ENCODE measurements around the gene DRAM2.

The DRAM2 gene

DNA sequence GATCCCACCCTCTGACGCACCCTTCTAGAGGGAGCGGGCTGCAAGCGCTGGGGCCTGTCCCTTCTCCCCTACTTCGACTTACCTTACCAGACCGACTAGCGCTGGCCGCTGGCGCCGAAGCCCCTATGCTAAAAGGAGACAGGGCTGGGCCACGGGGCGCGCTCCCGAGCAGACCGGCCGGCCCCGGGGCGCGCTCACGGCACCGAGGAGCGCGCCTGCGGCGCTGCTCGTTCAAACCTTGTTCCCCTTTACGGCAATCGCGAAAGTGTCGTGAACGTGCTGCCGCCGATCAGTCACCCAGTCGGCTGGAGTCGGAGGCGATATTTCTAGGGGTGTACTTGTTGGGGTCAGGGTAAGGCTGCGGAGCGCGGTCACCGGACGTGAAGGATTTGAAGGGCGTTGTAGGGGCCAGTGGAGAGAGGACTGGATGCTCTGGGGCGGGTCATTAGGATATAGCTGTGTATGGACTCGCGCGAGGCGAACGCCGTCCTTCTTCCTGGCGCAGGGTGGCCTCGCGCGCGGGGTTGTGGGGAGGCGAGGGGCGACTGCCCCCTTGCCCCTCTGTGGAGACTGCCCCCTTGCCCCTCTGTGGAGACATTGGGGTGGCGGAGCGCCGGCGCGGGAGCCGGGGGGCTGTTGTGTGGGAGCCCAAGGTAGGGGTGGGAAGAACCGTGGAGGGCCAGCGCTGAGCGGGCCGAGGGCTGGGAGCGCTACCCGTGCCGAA is at the start of gene DRAM2, which contains the start of gene CEPT1:
Gene DRAM2 (minus strand): TSS at position 138 of the 724 bp plus-strand sequence. CDS start 8,539 bp downstream, outside the sequence.
Gene CEPT1 (plus strand): TSS at position 268 of the 724 bp plus-strand sequence. CDS start 7,492 bp downstream, outside the sequence.
- Histone ChIP-seq H3K27me3 (ENCODE audit: low read depth) (no peaks in the 10 kb centered on the region), H3K9me3 (no peaks in the 10 kb centered on the region), H3K4me3 (peak within 1 kb of the TSS; percentile 94), H3K4me1 (peaks cover 25% of the 10 kb centered on the region), H3K36me3 (replicated peaks) (peaks cover 20% of the 10 kb centered on the region)
- in situ Hi-C loops (cut with MboI; ENCODE audit: low sequenced_read_pairs) = no loop called here
- DNase-seq (ENCODE audit: low spot score in 2 of 2) = peak; percentile 85 to 97

DNA sequence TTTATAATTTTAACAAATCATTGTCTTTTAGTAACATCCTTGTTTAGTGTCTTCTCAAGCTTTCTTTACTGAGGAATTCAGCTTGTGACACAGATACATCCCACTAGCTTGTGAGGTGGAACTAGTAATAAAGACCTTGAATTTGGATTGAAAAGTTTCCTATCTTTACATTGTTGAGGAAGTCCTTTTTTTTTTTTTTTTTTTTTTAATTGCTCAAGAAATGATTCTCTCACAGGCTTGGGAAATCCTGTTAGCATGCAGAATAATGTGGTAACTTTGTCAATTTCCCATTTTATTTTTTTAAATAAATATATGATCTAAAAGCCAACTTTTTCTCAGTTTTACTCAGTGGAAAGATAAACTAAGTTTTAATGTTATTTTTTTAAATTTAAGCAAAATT is 44.8 kb upstream of the DRAM2 start:
- no peak overlapping the region for H3K4me3 ChIP-seq
- H3K4me1 ChIP-seq = peaks cover 13% of the 10 kb centered on the region
- H3K27me3 ChIP-seq (ENCODE audit: low read depth) = no peaks in the 10 kb centered on the region
- DNase-seq (ENCODE audit: low spot score in 2 of 2) = no peak
- H3K9me3 ChIP-seq = no peaks in the 10 kb centered on the region
- in situ Hi-C loops (cut with MboI; ENCODE audit: low sequenced_read_pairs) = no loop called here
- H3K36me3 ChIP-seq (replicated peaks) = peaks cover 16% of the 10 kb centered on the region

DNA sequence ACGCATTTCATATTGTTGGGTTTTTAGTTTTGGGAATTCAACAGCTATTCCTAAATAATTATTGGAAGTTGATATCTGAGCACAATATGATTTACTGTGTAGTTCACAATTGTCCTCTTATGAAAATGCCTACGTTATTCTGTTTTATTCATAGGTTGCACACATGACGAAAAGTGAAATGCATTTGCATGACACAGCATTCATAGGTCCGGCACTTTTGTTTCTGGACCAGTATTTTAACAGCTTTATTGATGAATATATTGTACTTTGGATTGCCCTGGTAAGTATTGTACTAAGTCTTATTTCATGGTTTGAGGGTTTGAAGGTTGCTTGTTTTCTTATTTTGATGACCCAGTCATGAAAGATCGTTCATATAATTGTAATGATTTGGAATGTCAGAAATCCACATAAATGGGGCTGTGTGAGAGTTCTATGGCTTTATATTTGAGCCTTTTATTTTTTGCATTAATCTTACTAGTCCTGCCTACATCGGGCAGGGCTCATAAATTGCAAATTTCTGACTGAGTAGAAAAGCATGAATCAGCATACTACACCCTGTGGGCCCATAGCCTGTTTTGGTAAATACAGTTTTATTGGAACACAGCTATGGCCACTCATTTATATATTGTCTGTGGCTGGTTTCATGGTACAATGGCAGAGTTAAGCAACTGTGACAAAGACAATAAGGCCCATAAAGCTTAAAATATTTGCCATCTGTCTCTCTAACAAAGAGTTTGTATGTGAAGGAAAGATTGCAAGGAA is 43.6 kb upstream of the DRAM2 start:
- in situ Hi-C loops (cut with MboI; ENCODE audit: low sequenced_read_pairs) = no loop called here
- no peak overlapping the region for H3K4me3 ChIP-seq
- H3K27me3 ChIP-seq (ENCODE audit: low read depth) = no peaks in the 10 kb centered on the region
- peaks cover 16% of the 10 kb centered on the region for H3K36me3 ChIP-seq (replicated peaks)
- H3K9me3 ChIP-seq = no peaks in the 10 kb centered on the region
- H3K4me1 ChIP-seq = peaks cover 17% of the 10 kb centered on the region
- peak; percentile 26 to 42 for DNase-seq (ENCODE audit: low spot score in 2 of 2)

GRCh38 chr1:111182052-111182451 is 42.2 kb upstream of the DRAM2 start:
- peaks cover 22% of the 10 kb centered on the region for H3K4me1 ChIP-seq
- no peak overlapping the region for H3K4me3 ChIP-seq
- no peak for DNase-seq (ENCODE audit: low spot score in 2 of 2)
- in situ Hi-C loops (cut with MboI; ENCODE audit: low sequenced_read_pairs) = no loop called here
- H3K9me3 ChIP-seq = no peaks in the 10 kb centered on the region
- H3K36me3 ChIP-seq (replicated peaks) = peaks cover 16% of the 10 kb centered on the region
- H3K27me3 ChIP-seq (ENCODE audit: low read depth) = no peaks in the 10 kb centered on the region

GRCh38 chr1:111179968-111180533 is 40.2 kb upstream of the DRAM2 start:
- peaks cover 22% of the 10 kb centered on the region for H3K4me1 ChIP-seq
- no peaks in the 10 kb centered on the region for H3K27me3 ChIP-seq (ENCODE audit: low read depth)
- DNase-seq (ENCODE audit: low spot score in 2 of 2) = no peak
- peaks cover 20% of the 10 kb centered on the region for H3K36me3 ChIP-seq (replicated peaks)
- in situ Hi-C loops (cut with MboI; ENCODE audit: low sequenced_read_pairs) = no loop called here
- H3K4me3 ChIP-seq = no peak overlapping the region
- no peaks in the 10 kb centered on the region for H3K9me3 ChIP-seq

DNA sequence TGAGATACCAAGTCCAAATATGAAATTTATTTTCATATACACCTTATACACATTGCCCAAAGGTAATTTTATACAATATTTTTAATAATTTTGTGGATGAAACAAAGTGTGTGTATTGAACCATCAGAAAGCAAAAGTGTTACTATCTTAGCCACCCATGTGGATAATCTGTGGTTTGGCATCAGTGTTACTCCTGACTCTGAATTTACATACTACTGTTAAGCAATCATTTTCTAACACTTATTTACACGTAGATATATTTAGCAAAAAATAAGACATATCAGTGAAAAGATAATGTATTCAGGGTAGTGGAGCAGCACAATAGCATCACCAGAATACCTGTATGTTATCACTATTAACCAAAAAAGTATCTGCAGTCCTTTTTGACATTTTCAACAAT is 36.8 kb upstream of the DRAM2 start:
- Histone ChIP-seq H3K27me3 (ENCODE audit: low read depth) (no peaks in the 10 kb centered on the region), H3K9me3 (no peaks in the 10 kb centered on the region), H3K4me3 (no peak overlapping the region), H3K4me1 (peaks cover 8% of the 10 kb centered on the region), H3K36me3 (replicated peaks) (peaks cover 16% of the 10 kb centered on the region)
- in situ Hi-C loops (cut with MboI; ENCODE audit: low sequenced_read_pairs) = no loop called here
- DNase-seq (ENCODE audit: low spot score in 2 of 2) = no peak

DNA sequence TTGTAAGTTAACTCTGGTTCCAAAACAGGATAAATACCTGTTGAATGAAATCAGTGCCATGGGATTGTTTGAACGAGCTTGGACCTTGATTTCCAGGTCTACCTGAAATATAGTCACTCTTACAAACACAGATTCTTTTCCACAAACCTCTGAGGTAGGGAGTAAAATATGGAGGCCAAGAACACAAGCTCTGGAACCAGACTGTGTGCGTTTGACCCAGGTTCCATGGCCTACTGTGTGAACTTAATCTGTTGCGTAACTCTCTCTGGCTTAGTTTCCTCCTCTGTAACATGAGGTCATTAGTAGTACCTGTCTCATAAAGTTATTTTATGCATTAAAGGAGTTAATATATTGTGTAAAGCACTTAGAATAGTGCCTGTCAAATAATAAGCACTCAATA is 35.5 kb upstream of the DRAM2 start:
- Histone ChIP-seq H3K4me3 (no peak overlapping the region), H3K36me3 (replicated peaks) (peaks cover 15% of the 10 kb centered on the region), H3K9me3 (no peaks in the 10 kb centered on the region), H3K4me1 (peaks cover 11% of the 10 kb centered on the region), H3K27me3 (ENCODE audit: low read depth) (no peaks in the 10 kb centered on the region)
- no peak for DNase-seq (ENCODE audit: low spot score in 2 of 2)
- in situ Hi-C loops (cut with MboI; ENCODE audit: low sequenced_read_pairs) = no loop called here

DNA sequence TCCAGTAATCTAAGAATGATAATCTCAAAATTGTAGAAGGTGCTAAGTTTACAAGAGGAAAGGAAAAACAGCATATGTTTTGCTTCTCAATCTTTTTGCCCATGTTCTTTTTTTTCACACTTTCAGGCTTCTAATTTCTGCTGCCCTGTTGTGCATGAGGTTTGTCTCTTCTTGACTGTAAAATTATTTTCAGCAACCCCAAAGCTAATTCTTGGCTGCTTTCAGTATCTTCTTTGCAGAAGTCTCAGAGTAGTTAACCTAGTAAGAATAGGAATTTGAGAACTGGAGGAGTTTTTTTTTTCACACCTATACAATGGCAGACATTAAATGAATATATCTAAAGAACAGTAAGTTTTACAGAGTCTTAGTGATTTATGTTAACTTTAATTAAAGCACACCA is 34.2 kb upstream of the DRAM2 start:
- in situ Hi-C loops (cut with MboI; ENCODE audit: low sequenced_read_pairs) = no loop called here

GRCh38 chr1:111172463-111172862 is 32.6 kb upstream of the DRAM2 start:
- no peak overlapping the region for H3K4me3 ChIP-seq
- no peak for DNase-seq (ENCODE audit: low spot score in 2 of 2)
- peaks cover 3% of the 10 kb centered on the region for H3K4me1 ChIP-seq
- in situ Hi-C loops (cut with MboI; ENCODE audit: low sequenced_read_pairs) = no loop called here
- no peaks in the 10 kb centered on the region for H3K27me3 ChIP-seq (ENCODE audit: low read depth)
- no peaks in the 10 kb centered on the region for H3K9me3 ChIP-seq
- H3K36me3 ChIP-seq (replicated peaks) = peaks cover 18% of the 10 kb centered on the region

More for the DNA sequence above, 34.2 kb upstream of the DRAM2 start:
- H3K9me3 ChIP-seq = no peaks in the 10 kb centered on the region
- no peaks in the 10 kb centered on the region for H3K27me3 ChIP-seq (ENCODE audit: low read depth)
- H3K36me3 ChIP-seq (replicated peaks) = peaks cover 15% of the 10 kb centered on the region
- DNase-seq (ENCODE audit: low spot score in 2 of 2) = no peak
- H3K4me1 ChIP-seq = peaks cover 11% of the 10 kb centered on the region
- H3K4me3 ChIP-seq = no peak overlapping the region

GRCh38 chr1:111164151-111164550 is 24.3 kb upstream of the DRAM2 start:
- DNase-seq (ENCODE audit: low spot score in 2 of 2) = no peak
- in situ Hi-C loops (cut with MboI; ENCODE audit: low sequenced_read_pairs) = no loop called here
- Histone ChIP-seq H3K9me3 (no peaks in the 10 kb centered on the region), H3K4me3 (no peak overlapping the region), H3K4me1 (peaks cover 20% of the 10 kb centered on the region), H3K27me3 (ENCODE audit: low read depth) (no peaks in the 10 kb centered on the region), H3K36me3 (replicated peaks) (peaks cover 13% of the 10 kb centered on the region)

DNA sequence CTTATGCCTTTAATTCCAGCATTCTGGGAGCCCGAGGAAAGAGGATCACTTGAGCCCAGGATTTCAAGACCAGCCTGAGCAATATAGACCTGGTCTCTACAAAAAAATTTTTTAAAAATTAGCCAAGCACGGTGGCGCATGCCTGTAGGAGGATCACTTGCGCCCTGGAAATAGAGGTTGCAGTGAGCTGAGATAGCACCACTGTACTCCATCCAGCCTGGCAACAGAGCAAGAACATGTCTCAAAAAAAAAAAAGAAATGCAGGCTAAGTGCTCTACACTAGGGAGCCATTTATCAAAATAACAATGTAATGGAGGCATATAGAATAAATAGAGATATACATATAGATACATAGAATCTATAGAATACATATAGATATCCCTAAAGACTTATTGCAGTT is 23.5 kb upstream of the DRAM2 start:
- Histone ChIP-seq H3K27me3 (ENCODE audit: low read depth) (no peaks in the 10 kb centered on the region), H3K4me1 (peaks cover 20% of the 10 kb centered on the region), H3K4me3 (no peak overlapping the region), H3K9me3 (no peaks in the 10 kb centered on the region), H3K36me3 (replicated peaks) (peaks cover 11% of the 10 kb centered on the region)
- in situ Hi-C loops (cut with MboI; ENCODE audit: low sequenced_read_pairs) = no loop called here
- no peak for DNase-seq (ENCODE audit: low spot score in 2 of 2)

DNA sequence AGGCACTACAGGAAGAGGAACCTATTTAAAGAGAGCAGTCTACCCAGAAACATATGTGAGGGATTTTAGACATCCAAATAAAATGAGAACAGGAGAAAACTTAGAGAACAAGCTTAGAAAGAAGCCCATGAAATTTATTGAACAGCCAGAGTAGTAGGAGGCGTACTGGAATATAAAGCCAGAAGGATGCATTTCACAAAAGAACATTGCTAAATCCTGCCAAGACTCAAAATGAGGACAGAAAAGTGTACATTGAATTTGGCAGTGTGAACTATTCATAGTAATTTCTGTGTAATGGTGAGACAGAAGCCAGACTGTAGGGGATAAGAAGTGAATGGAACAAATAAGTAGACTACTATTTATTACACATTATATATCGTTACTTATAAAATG is 22.6 kb upstream of the DRAM2 start:
- Histone ChIP-seq H3K27me3 (ENCODE audit: low read depth) (no peaks in the 10 kb centered on the region), H3K36me3 (replicated peaks) (peaks cover 11% of the 10 kb centered on the region), H3K4me3 (no peak overlapping the region), H3K9me3 (no peaks in the 10 kb centered on the region), H3K4me1 (peaks cover 20% of the 10 kb centered on the region)
- in situ Hi-C loops (cut with MboI; ENCODE audit: low sequenced_read_pairs) = no loop called here
- no peak for DNase-seq (ENCODE audit: low spot score in 2 of 2)

GRCh38 chr1:111161843-111162487 is 22.1 kb upstream of the DRAM2 start:
- in situ Hi-C loops (cut with MboI; ENCODE audit: low sequenced_read_pairs) = no loop called here
- no peak for DNase-seq (ENCODE audit: low spot score in 2 of 2)
- peaks cover 15% of the 10 kb centered on the region for H3K36me3 ChIP-seq (replicated peaks)
- H3K4me1 ChIP-seq = peaks cover 20% of the 10 kb centered on the region
- no peaks in the 10 kb centered on the region for H3K27me3 ChIP-seq (ENCODE audit: low read depth)
- H3K4me3 ChIP-seq = no peak overlapping the region
- no peaks in the 10 kb centered on the region for H3K9me3 ChIP-seq
